Stimulated activated naive CD4-positive, alpha-beta T cell (primary cell): ENCODE data around the gene POLD1.

Experiments
- DNase-seq, 6 experiments: peaks; one replicate each; lab custom pipeline; 2025; lab: John Stamatoyannopoulos, UW

The POLD1 gene

DNA sequence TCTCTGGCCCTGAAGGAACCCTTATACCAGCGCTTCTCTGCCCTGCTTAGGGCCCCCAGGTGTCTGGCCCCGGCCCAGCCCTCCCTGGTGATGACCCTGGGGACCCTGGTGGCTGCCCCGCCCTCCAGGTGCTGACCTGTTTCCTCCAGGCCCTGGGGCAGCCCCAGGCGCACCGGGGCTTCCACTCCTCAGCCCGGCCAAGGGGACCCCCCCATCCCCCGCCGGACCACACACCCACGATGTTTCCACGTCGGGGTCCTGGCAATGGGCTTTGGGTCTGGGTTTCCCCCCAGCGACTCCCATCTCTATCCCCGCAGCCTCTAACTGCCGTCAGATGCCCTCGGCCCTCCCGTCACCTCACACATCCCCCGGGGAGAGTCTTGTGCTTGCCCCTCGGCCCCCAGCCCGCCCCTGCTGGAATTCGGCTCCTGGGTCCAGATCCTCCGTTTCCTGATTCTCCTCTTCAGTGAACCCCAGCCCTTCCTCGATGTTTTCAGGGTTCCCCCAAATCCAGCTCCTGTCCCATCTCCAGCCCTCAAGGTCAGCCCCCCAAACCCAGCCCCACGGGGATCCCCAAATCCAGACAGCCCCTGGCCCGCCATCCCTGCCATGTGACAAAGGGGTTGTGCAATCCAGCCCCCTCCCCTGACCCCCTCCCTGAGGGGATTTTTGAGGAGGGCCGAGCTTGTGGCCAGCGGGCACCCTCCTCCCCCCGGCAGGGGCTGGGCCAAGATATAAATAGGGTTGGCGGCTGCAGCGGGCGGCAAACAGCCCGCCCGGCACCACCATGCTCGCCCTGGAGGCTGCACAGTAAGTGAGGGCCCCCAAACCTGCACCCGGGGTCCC, 34.3 kb downstream of the POLD1 start, which contains the start of gene SPIB:
Gene SPIB, plus strand, starts transcription at position 763 of the 846 bp plus-strand sequence. Its CDS starts 25 bp downstream, at position 788.
- DNase-seq, result no peak

DNA sequence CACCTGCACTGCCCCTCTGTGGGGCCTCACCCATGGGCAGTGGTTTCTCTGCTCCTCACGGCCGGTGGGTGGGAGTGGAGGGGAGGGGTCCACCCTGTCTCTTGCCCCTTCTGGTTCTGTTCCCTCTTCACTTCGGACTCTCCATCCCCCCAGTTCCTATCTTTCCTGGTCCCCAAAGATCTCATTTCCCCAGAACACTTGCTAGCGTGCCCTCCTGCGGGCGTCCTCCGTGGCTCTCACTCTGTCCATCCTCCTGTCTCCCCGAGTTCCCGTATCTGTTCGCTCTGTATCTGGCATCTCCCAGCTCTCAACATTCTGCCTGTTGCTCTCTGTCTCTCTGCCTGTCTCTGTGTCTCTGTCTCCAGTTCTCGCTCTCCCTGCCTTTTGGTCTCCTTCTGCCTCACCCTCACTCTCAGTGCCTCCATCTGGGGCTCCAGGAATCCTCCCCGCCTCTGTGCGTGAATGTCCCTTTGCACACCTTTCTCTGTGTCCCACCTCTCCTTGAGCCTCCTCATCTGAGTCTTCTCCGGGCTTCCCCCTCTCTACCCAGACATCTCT, 35.0 kb downstream of the POLD1 start:
- DNase-seq, result no peak

- DNase-seq, result no peak
These were observed 35.5 kb downstream of the POLD1 start for GRCh38 chr19:50419580-50420035.

GRCh38 chr19:50420127-50420526, 36.0 kb downstream of the POLD1 start:
- no peak for DNase-seq

GRCh38 chr19:50420808-50421207, 36.7 kb downstream of the POLD1 start:
- no peak for DNase-seq

- DNase-seq, result no peak
These were observed 38.5 kb downstream of the POLD1 start for GRCh38 chr19:50422397-50423278.

GRCh38 chr19:50423279-50424113, 39.3 kb downstream of the POLD1 start:
- DNase-seq, result no peak

DNA sequence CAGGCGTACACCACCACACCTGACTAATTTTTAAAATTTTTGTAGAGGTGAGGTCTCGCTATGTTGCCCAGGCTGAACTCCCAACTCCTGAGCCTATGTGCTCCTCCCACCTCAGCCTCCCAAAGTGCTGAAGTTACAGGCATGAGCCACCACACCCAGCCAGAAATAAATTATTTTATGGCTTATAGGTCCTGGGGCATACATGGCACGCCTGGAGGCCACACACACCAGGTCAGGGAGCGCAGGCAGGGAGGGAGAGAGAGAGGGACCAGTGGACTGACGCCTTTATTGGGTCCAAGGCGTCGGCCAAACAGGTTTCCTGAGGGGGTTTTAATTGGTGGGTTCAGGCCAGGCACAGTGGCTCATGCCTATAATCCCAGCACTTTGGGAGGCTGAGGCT, 41.4 kb downstream of the POLD1 start:
- DNase-seq, result no peak

DNA sequence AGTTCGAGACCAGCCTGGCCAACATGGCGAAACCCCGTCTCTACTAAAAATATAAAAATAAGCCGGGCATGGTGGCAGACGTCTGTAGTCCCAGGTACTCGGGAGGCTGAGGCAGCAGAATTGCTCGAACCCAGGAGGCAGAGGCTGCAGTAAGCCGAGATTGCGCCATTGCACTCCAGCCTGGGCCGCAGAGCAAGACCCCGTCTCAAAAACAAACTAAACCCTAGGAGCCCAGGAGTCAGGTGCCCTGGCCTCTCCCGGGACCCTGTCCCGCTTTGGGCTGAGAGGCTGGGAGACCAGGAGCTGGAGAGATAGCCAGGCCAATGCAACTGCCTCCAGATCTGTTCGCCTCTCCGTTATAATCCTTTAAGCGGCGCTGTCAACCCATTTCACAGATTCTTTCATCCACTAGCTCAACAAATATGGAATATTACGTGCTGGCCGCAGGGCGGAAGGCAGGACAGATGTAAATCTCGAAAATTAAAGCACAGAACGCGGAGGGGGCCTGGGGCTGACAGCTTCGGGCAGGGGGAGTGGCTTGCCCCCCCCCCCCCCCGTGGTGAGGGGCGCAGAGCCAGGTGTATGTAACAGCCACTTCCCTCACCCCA, 43.3 kb downstream of the POLD1 start:
- DNase-seq, result no peak

DNA sequence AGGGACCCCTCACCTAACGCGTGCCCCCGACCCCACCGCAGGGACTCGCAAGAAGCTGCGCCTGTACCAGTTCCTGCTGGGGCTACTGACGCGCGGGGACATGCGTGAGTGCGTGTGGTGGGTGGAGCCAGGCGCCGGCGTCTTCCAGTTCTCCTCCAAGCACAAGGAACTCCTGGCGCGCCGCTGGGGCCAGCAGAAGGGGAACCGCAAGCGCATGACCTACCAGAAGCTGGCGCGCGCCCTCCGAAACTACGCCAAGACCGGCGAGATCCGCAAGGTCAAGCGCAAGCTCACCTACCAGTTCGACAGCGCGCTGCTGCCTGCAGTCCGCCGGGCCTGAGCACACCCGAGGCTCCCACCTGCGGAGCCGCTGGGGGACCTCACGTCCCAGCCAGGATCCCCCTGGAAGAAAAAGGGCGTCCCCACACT, 43.9 kb downstream of the POLD1 start:
- DNase-seq, result peak; percentile 14 to 53 (median 47)

GRCh38 chr19:50428772-50429463, 44.8 kb downstream of the POLD1 start:
- DNase-seq, result no peak

DNA sequence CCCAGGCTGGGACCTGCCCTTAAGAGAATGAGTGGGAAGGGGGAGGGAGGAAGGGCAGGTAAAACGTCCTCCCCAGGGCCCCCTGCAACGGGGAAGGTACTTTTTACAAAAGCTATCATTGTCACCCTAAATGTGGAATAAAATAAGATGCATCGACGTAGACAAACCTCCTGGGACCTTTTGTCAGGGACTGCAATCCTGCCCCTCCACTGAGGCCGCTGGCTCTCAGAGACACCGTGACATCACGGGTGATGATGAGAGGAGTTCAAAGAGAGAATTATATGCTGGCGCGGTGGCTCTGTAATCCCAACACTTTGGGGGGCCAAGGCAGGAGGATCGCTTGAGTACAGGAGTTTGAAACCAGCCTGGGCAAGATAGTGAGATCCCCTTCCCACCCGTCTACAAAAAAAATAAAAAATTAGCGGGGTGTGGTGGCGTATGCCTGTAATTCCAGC, 46.8 kb downstream of the POLD1 start:
- DNase-seq, result peak in 1 of 6 experiments; percentile 27

DNA sequence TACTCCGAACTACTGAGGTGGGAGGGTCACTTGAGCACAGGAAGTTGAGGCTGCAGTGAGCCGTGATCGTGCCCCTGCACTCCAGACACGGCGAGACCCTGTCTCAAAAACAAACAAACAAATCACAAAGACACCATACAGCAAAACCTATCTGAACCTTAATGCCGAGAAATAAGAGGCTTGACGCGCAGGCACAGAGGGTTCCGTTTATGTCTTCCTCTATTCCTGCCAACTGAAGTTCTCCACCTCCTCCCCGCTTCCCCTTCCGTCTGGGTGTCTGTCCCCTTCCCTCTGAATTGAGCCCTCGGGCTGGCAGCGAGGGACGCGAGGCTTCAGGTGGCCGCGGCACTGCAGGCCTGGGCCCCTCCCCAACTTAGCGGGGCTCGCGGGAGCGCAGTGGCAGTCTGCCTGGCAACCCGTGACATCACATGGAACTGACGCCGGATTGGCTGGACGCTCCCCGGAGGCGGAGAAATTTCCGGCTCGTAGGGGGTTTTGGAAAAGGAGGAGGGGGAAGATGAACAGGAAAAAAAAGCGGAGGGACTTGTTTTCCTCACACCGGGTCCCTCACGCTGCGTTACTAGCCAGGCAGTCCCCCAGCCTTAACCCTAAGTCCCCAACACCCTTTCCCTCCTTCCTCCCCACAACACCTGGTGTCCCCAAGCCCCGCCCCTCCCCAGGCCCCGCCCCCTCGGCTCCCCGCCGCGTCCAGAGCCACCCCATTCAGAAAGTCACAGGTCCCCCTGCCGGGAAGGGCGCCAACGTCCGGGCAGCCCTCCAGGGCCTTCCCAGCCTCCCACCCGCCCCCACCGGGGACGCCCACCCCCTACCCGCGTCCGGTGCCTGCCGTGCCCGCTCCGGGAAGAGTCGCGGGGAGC, 47.4 kb downstream of the POLD1 start:
- peak; percentile 77 to 96 (median 85) for DNase-seq

DNA sequence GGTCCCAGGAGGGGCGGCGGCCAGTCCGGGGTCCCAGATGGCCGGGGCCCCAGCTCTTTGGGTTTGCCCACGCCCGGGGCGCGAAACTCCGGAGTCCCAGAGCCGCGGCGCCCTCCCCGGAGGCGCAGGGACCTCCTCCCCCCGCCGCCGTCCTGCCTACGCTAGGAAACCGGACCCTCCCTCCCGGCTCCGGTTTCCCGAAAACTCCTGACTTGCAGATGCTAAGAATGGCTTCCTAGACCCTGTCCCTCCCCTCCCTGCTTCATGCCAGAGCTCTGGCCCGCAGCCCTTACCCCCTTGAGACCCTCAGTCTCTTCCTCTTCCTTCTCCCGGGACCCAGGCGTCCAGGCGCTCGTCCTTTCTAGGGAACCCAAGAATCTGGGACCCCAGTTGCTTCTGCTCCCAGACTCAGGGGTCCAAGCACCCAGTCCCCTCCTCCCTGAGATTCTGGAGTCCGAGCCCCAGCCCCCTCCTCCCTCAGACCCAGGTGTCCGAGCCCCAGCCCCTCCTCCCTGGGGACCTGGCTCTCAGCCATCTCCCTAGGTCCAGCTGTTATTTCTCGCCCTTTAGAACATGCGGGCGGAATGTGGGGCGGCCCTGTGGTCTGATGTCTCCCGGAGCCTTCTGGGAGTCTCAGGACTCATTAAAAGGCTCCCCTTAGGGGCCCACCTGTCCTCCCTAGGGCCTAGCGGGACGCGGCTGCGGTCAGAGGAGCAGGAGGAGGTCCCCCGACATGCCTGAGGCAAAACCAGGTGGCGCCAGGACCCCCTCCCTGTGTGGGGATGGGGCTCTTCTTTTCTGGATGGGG, 48.3 kb downstream of the POLD1 start, which contains the start of gene MYBPC2:
Gene MYBPC2, plus strand, starts transcription at position 672 of the 808 bp plus-strand sequence. Its CDS starts 62 bp downstream, at position 734.
- DNase-seq, result no peak

DNA sequence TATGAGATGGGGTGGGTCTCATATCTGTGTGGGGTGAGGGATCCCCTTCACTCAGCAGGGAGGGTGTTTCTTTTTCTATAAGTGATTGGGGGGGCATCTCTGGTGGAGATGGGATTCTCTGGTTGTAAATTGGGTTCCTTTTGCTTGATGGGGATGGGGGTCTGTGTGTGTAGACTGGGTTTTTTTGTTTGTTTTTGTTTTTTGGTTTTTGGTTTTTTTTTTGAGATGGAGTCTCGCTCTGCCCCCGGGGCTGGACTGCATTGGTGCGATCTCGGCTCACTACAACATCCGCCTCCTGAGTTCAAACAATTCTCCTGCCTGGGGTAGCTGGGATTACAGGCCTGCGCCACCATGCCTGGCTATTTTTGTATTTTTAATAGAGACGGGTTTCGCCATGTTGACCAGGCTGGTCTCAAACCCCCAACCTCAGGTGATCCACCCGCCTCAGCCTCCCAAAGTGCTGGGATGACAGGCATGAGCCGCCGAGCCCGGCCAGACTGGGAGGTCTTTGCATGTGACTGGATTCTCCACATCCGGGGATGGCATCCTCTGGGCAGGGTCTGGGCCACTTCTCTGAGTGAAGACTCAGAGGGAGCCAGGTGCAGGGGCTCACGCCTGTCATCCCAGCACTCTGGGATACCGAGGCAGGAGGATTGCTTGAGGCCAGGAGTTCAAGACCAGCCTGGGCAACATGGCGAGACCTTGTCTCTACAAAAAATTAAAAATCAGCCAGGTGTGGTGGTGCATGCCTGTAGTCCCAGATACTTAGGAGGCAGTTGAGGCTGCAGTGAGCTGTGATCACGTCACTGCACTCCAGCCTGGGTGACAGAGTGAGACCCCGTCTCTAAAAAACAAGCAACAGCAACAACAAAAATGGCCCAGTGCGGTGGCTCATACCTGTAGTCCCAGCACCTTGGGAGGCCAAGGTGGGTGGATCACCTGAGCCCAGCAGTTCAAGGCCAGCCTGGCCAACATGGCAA, 49.3 kb downstream of the POLD1 start:
- no peak for DNase-seq

DNA sequence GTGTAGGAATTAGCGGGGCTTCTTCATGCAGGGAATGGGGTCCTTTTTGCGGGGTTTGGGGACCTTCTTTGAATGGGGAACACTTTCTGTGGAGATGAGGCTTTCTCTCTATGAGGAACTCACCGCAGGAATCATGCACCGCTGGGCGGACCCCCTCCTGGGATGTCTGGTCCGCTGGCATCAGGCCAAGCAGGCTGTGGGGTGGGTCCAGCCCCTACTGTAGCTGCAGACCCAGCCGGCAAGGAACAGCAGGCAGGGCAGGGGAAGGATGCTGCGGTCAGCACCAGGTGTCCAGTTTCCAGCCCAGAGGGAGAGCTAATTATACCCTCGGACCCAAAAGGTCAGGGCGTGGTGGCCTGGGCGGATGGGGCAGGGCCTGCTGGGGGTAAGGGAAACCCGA, 50.4 kb downstream of the POLD1 start:
- no peak for DNase-seq

DNA sequence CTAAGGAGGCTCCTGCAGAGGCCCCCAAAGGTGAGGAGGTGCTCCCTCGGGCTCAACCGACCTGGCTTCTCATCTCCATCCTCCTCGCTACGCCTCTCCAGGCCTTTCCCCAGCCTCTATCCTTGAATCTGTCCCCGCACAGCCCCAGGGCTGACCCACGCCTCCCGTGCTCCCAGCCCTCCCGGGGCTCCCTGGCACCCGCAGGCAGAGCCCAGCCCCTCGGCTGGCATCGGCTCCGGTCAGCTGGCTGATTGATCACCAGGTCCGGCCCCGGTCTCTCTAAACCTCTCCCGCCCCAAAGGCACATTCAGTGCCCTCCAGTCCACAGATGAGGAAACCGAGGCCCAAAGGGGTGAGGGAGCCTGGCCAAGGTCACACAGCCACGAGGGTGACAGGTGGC, 51.1 kb downstream of the POLD1 start:
- no peak for DNase-seq
